PFSK-1 (cell line): Measurements from ENCODE around the gene RBM44.

Experiments used
- FOXP2 ChIP-seq: optimal IDR thresholded peaks from 2 replicates; pipeline ENCODE3; 2011; ENCODE audit warnings: borderline replicate concordance, control low read depth, inconsistent platforms; ENCODE audit not compliant: insufficient read depth; ENCODE audit errors: extremely low read length, extremely low read depth
- POLR2AphosphoS5 ChIP-seq: IDR thresholded peaks from 2 replicates; pipeline ENCODE4 v1.6.1; 2012; ENCODE audit warnings: low read depth, mild to moderate bottlenecking, control low read depth, low read length, moderate library complexity
- REST ChIP-seq, 2 experiments: IDR thresholded peaks; 2 replicates each; pipeline versions ENCODE4 v1.6.1 to v1.8.0; 2011 to 2012; ENCODE audit warnings: low read depth in 2 of 2, low read length in 2 of 2, control low read depth in 1 of 2, inconsistent platforms in 1 of 2, mild to moderate bottlenecking in 1 of 2, moderate library complexity in 1 of 2; ENCODE audit not compliant: insufficient read depth in 1 of 2
- SIN3A ChIP-seq: IDR thresholded peaks from 2 replicates; pipeline ENCODE4 v1.6.1; 2012; ENCODE audit warnings: mild to moderate bottlenecking, low read length, moderate library complexity, borderline replicate concordance; ENCODE audit not compliant: insufficient read depth
- TAF1 ChIP-seq: IDR thresholded peaks from 2 replicates; pipeline ENCODE4 v1.6.1; 2012; ENCODE audit warnings: low read length, control low read depth, borderline replicate concordance; ENCODE audit not compliant: insufficient read depth

Gene RBM44

GRCh38 chr2:237774811-237775553 is 23.6 kb upstream of the RBM44 start:
- TF ChIP-seq FOXP2 (peak; percentile 28), POLR2AphosphoS5 (no peak), SIN3A (peak; percentile 36; the same call in 1 of the 2 replicates)

- TF ChIP-seq REST (IDR thresholded peaks at IDR 0.05; ENCODE audit: insufficient read depth in 1 of 2, low read depth in 2 of 2, low read length in 2 of 2) (no peak), FOXP2 (no peak), POLR2AphosphoS5 (no peak), TAF1 (no peak), SIN3A (no peak)
These were observed 19.1 kb upstream of the RBM44 start for GRCh38 chr2:237779521-237779920.

GRCh38 chr2:237782181-237782580 is 16.4 kb upstream of the RBM44 start:
- TF ChIP-seq SIN3A (no peak), POLR2AphosphoS5 (no peak), REST (IDR thresholded peaks at IDR 0.05; ENCODE audit: insufficient read depth in 1 of 2, low read depth in 2 of 2, low read length in 2 of 2) (no peak), FOXP2 (no peak), TAF1 (no peak)

GRCh38 chr2:237786936-237787335 is 11.6 kb upstream of the RBM44 start:
- TF ChIP-seq TAF1 (no peak), FOXP2 (no peak), REST (IDR thresholded peaks at IDR 0.05; ENCODE audit: insufficient read depth in 1 of 2, low read depth in 2 of 2, low read length in 2 of 2) (no peak), POLR2AphosphoS5 (no peak), SIN3A (no peak)

DNA sequence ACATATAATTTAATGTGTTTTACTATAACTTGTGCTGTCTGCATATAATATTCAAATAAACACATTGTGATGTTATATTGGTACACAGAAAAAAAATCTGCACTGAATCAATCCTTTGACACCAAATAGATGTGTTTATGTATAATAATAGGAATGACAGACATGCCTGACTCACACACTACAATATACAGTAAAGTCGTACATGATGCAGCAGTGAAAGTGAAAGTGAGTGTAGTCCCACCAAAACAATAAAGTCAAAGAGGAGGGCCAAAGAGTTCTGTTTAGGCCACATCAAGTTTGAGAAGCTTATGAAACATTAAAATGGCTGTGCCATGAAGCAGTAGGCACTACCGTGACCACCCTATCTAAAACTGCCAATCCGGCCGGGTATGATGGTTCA is 8.2 kb upstream of the RBM44 start:
- TF ChIP-seq SIN3A (no peak), POLR2AphosphoS5 (no peak)

DNA sequence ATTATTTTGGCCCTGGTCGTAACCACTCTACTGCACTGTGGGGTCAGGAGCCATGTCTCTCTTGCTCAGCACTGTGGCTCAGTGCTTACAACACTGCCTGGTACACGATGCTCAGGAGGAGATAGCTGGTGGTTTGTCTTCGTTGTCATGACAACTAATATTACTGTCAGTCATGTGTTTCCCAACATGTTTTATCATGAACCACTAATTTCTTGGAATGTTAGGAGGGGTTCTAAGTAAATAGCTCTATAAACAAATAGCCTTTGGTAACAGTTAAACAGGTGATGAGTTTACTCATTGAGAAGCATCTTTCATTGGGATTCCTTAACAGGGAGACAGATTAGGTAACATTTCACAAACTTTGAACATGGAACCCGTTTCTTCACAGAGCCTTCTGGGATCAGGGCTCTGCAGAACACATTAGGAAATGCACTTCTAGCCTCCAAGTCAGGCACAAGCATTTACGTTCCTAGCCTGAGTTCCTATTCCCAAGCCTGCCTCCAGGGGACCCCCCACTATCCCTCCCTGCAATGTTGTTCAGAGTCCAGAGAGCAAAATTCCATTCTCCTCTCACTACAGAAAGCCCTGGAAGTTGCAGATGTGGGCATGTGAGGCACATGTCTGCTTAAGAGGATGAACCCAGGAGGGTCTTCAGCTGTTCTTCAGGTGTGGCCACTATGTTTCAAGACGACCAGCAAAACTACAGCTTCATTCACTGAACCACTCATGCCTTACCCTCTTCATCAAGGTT is 6.4 kb upstream of the RBM44 start:
- TF ChIP-seq TAF1 (no peak), POLR2AphosphoS5 (no peak), REST (IDR thresholded peaks at IDR 0.05; ENCODE audit: insufficient read depth in 1 of 2, low read depth in 2 of 2, low read length in 2 of 2) (no peak), FOXP2 (no peak), SIN3A (no peak)
